ENCODE measurements around the gene GALNT6.
A peak's percentile ranks its signal among the peaks of the same experiment; 100 is the strongest.

GALNT6 gene

DNA sequence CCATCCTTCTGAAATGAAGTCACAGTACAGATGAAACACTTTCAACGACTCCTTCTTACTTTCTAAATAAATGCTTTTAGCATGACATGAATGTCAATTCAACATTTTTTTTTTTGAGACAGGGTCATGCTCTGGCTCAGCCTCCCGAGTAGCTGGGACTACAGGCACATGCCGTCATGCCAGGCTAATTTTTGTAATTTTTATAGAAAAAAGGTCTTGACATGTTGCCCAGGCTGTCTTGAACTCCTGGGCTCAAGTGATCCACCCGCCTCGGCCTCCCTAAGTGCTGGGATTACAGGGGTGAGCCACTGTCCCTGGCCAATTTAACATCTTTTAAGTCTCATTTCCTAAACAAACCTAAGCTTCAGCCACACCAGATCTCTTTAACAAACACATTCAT is 16.4 kb downstream of the GALNT6 start:
- TF ChIP-seq, protein P1, sequence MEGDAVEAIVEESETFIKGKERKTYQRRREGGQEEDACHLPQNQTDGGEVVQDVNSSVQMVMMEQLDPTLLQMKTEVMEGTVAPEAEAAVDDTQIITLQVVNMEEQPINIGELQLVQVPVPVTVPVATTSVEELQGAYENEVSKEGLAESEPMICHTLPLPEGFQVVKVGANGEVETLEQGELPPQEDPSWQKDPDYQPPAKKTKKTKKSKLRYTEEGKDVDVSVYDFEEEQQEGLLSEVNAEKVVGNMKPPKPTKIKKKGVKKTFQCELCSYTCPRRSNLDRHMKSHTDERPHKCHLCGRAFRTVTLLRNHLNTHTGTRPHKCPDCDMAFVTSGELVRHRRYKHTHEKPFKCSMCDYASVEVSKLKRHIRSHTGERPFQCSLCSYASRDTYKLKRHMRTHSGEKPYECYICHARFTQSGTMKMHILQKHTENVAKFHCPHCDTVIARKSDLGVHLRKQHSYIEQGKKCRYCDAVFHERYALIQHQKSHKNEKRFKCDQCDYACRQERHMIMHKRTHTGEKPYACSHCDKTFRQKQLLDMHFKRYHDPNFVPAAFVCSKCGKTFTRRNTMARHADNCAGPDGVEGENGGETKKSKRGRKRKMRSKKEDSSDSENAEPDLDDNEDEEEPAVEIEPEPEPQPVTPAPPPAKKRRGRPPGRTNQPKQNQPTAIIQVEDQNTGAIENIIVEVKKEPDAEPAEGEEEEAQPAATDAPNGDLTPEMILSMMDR (conservative IDR thresholded peaks at IDR 0.05; ENCODE audit: low read depth, low read length), result no peak

DNA sequence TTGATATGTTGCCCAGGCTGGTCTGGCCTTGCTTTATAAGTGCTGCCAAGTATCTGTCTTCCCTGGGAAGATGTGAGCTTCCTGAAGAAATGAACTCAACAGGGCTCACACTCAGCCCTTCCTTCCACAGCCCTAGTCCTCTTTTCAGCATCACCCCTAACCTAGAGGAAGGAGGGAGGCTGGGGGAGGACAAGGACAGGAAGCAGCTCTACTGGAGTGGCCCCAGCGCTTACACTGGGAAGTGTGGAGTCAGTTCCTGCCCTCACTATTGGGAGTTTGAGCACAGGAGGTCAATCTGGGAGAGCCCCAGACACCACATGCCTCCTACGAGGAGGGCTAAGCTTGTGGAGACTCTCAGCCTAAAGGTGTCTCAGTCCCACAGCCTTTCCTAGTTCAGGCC is 16.8 kb downstream of the GALNT6 start:
- TF ChIP-seq, protein P1 (conservative IDR thresholded peaks at IDR 0.05; ENCODE audit: low read depth, low read length), result no peak
- H3K4me3 ChIP-seq (ENCODE audit: low read length), result no peak overlapping the region
- DNase-seq (ENCODE audit: low read depth), result no peak

More for the DNA sequence above, 16.4 kb downstream of the GALNT6 start:
- no peak overlapping the region for H3K4me3 ChIP-seq (ENCODE audit: low read length)
- no peak for DNase-seq (ENCODE audit: low read depth)

DNA sequence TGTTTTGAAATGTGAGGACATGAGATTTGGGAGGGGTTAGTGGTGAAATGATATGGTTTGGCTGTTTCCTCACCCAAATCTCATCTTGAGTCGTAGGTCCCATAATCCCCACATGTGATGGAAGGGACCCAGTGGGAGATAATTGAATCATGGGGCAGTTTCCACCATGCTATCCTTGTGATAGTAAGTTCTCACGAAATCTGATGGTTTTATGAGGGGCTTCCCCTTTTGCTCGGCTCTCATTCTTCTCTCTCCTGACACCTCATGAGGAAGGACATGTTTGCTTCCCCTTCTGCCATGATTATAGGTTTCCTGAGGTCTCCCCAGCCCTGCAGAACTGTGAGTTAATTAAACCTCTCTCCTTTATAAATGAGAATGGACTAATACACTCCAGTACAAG is 18.0 kb downstream of the GALNT6 start:
- DNase-seq (ENCODE audit: low read depth), result no peak
- TF ChIP-seq, protein P1 (conservative IDR thresholded peaks at IDR 0.05; ENCODE audit: low read depth, low read length), result no peak
- no peak overlapping the region for H3K4me3 ChIP-seq (ENCODE audit: low read length)

DNA sequence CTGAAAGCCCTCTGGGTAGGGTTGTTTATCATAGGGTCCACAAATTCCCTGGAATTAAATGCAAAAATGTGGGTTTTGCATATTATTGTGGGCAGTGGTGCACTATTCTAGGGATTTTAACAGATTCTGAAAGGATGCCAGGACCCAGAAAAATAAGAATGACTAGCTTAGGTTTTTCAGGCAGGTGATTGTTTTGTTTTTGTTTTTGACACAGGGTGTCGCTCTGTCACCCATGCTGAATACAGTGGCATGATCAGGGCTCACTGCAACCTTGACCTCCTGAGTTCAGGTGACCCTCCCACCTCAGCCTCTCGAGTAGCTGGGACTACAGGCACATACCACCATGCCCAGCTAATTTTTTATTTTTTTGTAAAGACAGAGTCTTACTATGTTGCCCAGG is 19.2 kb downstream of the GALNT6 start:
- TF ChIP-seq, protein P1 (conservative IDR thresholded peaks at IDR 0.05; ENCODE audit: low read depth, low read length), result peak; percentile 13
- H3K4me3 ChIP-seq (ENCODE audit: low read length), result no peak overlapping the region
- no peak for DNase-seq (ENCODE audit: low read depth)

DNA sequence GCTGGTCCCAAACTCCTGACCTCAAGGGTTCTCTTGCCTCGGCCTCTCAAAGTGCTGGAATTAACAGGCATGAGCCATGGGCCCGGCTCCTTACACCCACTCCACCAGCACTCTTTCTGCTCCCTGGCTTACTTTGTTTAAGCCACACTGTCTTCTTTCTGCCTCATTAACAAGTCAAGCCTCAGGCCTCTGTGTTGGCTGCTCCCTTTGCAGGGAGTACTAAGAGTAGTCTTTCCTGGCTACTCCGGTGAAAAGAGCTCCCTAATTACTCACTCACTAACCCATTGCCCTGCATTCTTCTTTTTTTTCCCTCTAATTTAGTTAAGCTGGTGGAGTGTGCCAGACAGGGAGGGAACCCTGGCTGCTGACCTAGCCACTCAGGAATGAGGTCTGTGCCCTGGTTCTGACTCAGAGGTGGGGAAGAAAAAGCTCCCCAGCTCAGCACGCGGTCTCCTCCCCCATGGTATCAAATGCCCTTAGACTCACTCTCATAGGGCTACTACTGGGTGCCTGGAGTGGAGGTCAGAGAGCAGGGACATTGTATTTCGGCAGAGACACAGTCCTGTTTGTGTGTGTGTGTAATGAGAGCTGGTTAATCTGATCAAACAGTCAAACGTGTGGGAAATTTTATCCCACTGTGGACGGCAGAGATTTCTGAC is 19.8 kb downstream of the GALNT6 start:
- TF ChIP-seq, protein P1 (conservative IDR thresholded peaks at IDR 0.05; ENCODE audit: low read depth, low read length), result no peak
- DNase-seq (ENCODE audit: low read depth), result peak; percentile 99
- H3K4me3 ChIP-seq (ENCODE audit: low read length), result no peak overlapping the region

DNA sequence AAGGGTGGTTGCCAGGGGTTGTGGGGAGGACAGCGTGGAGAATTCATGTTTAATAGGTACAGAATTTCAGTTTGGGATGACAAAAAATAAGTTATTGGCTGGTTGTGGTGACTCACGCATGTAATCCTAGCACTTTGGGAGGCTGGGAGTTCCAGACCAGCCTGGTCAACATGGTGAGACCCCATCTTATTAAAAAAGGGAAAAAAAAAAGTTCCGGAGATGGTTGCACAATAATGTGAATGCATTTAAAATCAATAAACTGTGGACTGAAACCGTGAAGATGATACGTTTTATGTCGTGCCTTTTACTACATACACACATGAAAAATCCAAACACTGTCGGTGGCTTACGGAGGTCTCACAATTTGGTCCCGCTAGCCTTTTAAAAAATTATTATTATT is 20.5 kb downstream of the GALNT6 start:
- TF ChIP-seq, protein P1 (conservative IDR thresholded peaks at IDR 0.05; ENCODE audit: low read depth, low read length), result no peak
- no peak for DNase-seq (ENCODE audit: low read depth)
- H3K4me3 ChIP-seq (ENCODE audit: low read length), result no peak overlapping the region

DNA sequence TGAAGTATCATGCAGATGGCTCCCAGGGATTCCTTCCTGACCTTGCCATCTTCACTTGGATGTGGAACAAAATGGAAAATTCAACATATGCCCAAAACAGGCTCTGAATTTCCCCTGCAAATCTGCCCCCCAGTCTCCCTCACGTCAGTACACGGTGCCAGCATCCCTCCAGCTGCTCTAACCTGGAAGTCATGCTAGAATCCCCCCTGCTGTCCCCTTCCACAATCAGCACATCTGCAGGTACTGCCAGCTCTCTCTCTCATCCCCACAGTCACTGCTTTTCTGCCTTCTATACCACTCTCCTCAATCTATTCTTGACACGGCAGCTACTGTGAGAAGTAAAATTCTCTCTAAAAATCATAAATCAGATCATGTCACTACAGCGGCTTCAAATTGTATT is 21.6 kb downstream of the GALNT6 start:
- H3K4me3 ChIP-seq (ENCODE audit: low read length), result no peak overlapping the region
- no peak for DNase-seq (ENCODE audit: low read depth)
- TF ChIP-seq, protein P1 (conservative IDR thresholded peaks at IDR 0.05; ENCODE audit: low read depth, low read length), result no peak
